ENCODE measurements around the gene ATP7B. TPM values are rescaled to one million over a fixed set of nuclear protein-coding genes. Genes with fewer than 3 reads are reported as not detected.

ATP7B gene
- total RNA-seq, 2 experiments from 2014 or later: 0.40 to 0.76 TPM

GRCh38 chr13:51919531-51919930 lies 91.7 kb downstream of the ATP7B start:
- ChIA-PET CTCF (ENCODE audit: unreplicated experiment) (no interaction called here), POLR2A (interaction anchor here (0.7 to 1.0 kb wide), 2 partner anchors 10 to 73 kb away, joined by 3 read pairs; no protein-coding TSS in a partner anchor)
- H3K9me2 ChIP-seq (ENCODE audit: insufficient read depth, low read length): no peaks in the 10 kb centered on the region
- peaks cover 21% of the 10 kb centered on the region for H3K4me1 ChIP-seq (ENCODE audit: insufficient read depth, low read length, poor library complexity, severe bottlenecking)
- no peaks in the 10 kb centered on the region for H3K36me3 ChIP-seq (ENCODE audit: insufficient read depth, low read length)
- H3K4me2 ChIP-seq (ENCODE audit: low read length): no peak overlapping the region
- H4K20me1 ChIP-seq (ENCODE audit: insufficient read depth, low read length): no peaks in the 10 kb centered on the region
- TF ChIP-seq CTCF (conservative IDR thresholded peaks at IDR 0.05; ENCODE audit: low read length) (no peak), EZH2phosphoT487 (IDR thresholded peaks at IDR 0.05; ENCODE audit: borderline replicate concordance, low read depth, low read length) (no peak)
- DNase-seq (ENCODE audit: low spot score): no peak
- intact Hi-C loops (cut with micrococcal nuclease; ENCODE audit: unreplicated experiment): no loop called here
- H3K9me3 ChIP-seq (ENCODE audit: low read length): no peaks in the 10 kb centered on the region
- no TSS peak for BruUV-seq (replicated peaks)
- H2AFZ ChIP-seq (ENCODE audit: low read length): no peak overlapping the region
- no peak overlapping the region for H3K27ac ChIP-seq (ENCODE audit: low read depth, low read length, poor library complexity, severe bottlenecking)
- no peaks in the 10 kb centered on the region for H3K79me2 ChIP-seq (ENCODE audit: insufficient read depth, low read depth, low read length)
- H3K4me3 ChIP-seq (ENCODE audit: low read depth, low read length, poor library complexity, severe bottlenecking): no peak overlapping the region

GRCh38 chr13:51916962-51917361 lies 94.3 kb downstream of the ATP7B start:
- no peaks in the 10 kb centered on the region for H3K9me2 ChIP-seq (ENCODE audit: insufficient read depth, low read length)
- no peaks in the 10 kb centered on the region for H3K36me3 ChIP-seq (ENCODE audit: insufficient read depth, low read length)
- POLR2A ChIA-PET: no interaction called here
- CTCF ChIA-PET (ENCODE audit: unreplicated experiment): no interaction called here
- BruUV-seq (replicated peaks): no TSS peak
- no peaks in the 10 kb centered on the region for H4K20me1 ChIP-seq (ENCODE audit: insufficient read depth, low read length)
- H3K27ac ChIP-seq (ENCODE audit: low read depth, low read length, poor library complexity, severe bottlenecking): no peak overlapping the region
- peaks cover 26% of the 10 kb centered on the region for H3K4me1 ChIP-seq (ENCODE audit: insufficient read depth, low read length, poor library complexity, severe bottlenecking)
- no peaks in the 10 kb centered on the region for H3K9me3 ChIP-seq (ENCODE audit: low read length)
- no peak overlapping the region for H3K4me3 ChIP-seq (ENCODE audit: low read depth, low read length, poor library complexity, severe bottlenecking)
- TF ChIP-seq CTCF (conservative IDR thresholded peaks at IDR 0.05; ENCODE audit: low read length) (no peak), EZH2phosphoT487 (IDR thresholded peaks at IDR 0.05; ENCODE audit: borderline replicate concordance, low read depth, low read length) (no peak)
- no peak overlapping the region for H3K4me2 ChIP-seq (ENCODE audit: low read length)
- intact Hi-C loops (cut with micrococcal nuclease; ENCODE audit: unreplicated experiment): no loop called here
- H3K79me2 ChIP-seq (ENCODE audit: insufficient read depth, low read depth, low read length): no peaks in the 10 kb centered on the region
- DNase-seq (ENCODE audit: low spot score): no peak
- H2AFZ ChIP-seq (ENCODE audit: low read length): no peak overlapping the region

GRCh38 chr13:51916051-51916818 lies 95.0 kb downstream of the ATP7B start:
- peaks cover 27% of the 10 kb centered on the region for H3K4me1 ChIP-seq (ENCODE audit: insufficient read depth, low read length, poor library complexity, severe bottlenecking)
- no peaks in the 10 kb centered on the region for H3K36me3 ChIP-seq (ENCODE audit: insufficient read depth, low read length)
- no peaks in the 10 kb centered on the region for H3K79me2 ChIP-seq (ENCODE audit: insufficient read depth, low read depth, low read length)
- no peak for TF ChIP-seq EZH2phosphoT487 (IDR thresholded peaks at IDR 0.05; ENCODE audit: borderline replicate concordance, low read depth, low read length)
- no peak for TF ChIP-seq CTCF (conservative IDR thresholded peaks at IDR 0.05; ENCODE audit: low read length)
- H3K27ac ChIP-seq (ENCODE audit: low read depth, low read length, poor library complexity, severe bottlenecking): no peak overlapping the region
- no peak overlapping the region for H2AFZ ChIP-seq (ENCODE audit: low read length)
- intact Hi-C loops (cut with micrococcal nuclease; ENCODE audit: unreplicated experiment): no loop called here
- no peak overlapping the region for H3K4me3 ChIP-seq (ENCODE audit: low read depth, low read length, poor library complexity, severe bottlenecking)
- CTCF ChIA-PET (ENCODE audit: unreplicated experiment): no interaction called here
- no peaks in the 10 kb centered on the region for H4K20me1 ChIP-seq (ENCODE audit: insufficient read depth, low read length)
- no peak overlapping the region for H3K4me2 ChIP-seq (ENCODE audit: low read length)
- no TSS peak for BruUV-seq (replicated peaks)
- no peaks in the 10 kb centered on the region for H3K9me2 ChIP-seq (ENCODE audit: insufficient read depth, low read length)
- no peaks in the 10 kb centered on the region for H3K9me3 ChIP-seq (ENCODE audit: low read length)
- POLR2A ChIA-PET: no interaction called here
- DNase-seq (ENCODE audit: low spot score): no peak
